ENCODE measurements around the gene SEC24C. TPM values are rescaled to one million over a fixed set of nuclear protein-coding genes. Genes with fewer than 3 reads are reported as not detected.

Gene SEC24C
- total RNA-seq, 1 donor: 25.3 TPM

- H3K27me3 ChIP-seq (ENCODE audit: insufficient read depth, low read length): no peaks in the 10 kb centered on the region
- no peaks in the 10 kb centered on the region for H3K9me3 ChIP-seq (ENCODE audit: low read depth, low read length)
- H3K4me3 ChIP-seq (ENCODE audit: low read length): peak overlapping the region; percentile 98
- peaks cover 39% of the 10 kb centered on the region for H3K4me1 ChIP-seq (ENCODE audit: insufficient read depth, low read length)
These were observed 448 bp downstream of the SEC24C start for GRCh38 chr10:73744664-73744975.

- no peak overlapping the region for H3K4me3 ChIP-seq (ENCODE audit: low read length)
- no peaks in the 10 kb centered on the region for H3K9me3 ChIP-seq (ENCODE audit: low read depth, low read length)
These were observed 2.5 kb downstream of the SEC24C start for GRCh38 chr10:73746721-73747120.

DNA sequence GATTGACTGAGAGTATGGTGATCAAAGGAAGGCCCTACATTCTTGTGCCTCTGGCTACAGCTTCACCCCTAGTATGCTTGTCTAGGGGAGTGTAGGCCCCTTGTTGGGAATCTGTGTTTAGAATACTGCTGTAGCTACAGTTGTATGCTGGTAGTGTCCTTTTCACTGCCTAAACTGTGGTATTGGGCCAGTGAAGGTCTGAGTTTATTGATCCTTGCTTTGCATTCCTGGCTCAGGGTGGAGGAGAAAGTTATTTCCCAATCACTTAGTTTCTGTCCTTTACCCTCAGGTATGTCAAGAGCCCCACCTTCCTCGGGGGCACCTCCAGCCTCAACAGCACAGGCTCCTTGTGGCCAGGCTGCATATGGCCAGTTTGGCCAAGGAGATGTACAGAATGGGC is 6.6 kb downstream of the SEC24C start:
- H3K4me3 ChIP-seq (ENCODE audit: low read length): no peak overlapping the region
- no peaks in the 10 kb centered on the region for H3K9me3 ChIP-seq (ENCODE audit: low read depth, low read length)
- no peaks in the 10 kb centered on the region for H3K27me3 ChIP-seq (ENCODE audit: insufficient read depth, low read length)
- H3K4me1 ChIP-seq (ENCODE audit: insufficient read depth, low read length): peaks cover 19% of the 10 kb centered on the region

More at GRCh38 chr10:73746721-73747120, 2.5 kb downstream of the SEC24C start:
- H3K27me3 ChIP-seq (ENCODE audit: insufficient read depth, low read length): no peaks in the 10 kb centered on the region
- H3K4me1 ChIP-seq (ENCODE audit: insufficient read depth, low read length): peaks cover 41% of the 10 kb centered on the region

DNA sequence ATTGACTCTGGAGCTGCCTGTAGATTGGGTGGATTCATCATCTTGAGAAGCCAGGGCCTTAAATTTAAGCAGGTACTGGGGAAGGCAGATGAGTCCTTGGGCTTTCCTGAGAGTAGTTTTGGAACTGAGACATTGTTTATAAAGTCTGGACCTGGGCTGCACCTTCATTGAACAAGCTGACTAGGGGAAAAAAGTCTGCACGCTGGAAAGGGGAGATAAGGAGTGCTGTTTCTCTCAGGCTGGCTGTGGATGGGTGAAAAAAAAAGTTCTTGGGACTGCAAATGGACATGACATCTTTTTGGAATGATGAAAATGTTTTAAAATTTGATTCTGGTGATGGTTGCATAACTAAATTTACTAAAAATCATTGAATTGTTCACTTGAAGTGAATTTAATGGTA is 12.0 kb downstream of the SEC24C start:
- no peaks in the 10 kb centered on the region for H3K27me3 ChIP-seq (ENCODE audit: insufficient read depth, low read length)
- no peaks in the 10 kb centered on the region for H3K9me3 ChIP-seq (ENCODE audit: low read depth, low read length)
- no peak overlapping the region for H3K4me3 ChIP-seq (ENCODE audit: low read length)
- H3K4me1 ChIP-seq (ENCODE audit: insufficient read depth, low read length): peaks cover 15% of the 10 kb centered on the region

DNA sequence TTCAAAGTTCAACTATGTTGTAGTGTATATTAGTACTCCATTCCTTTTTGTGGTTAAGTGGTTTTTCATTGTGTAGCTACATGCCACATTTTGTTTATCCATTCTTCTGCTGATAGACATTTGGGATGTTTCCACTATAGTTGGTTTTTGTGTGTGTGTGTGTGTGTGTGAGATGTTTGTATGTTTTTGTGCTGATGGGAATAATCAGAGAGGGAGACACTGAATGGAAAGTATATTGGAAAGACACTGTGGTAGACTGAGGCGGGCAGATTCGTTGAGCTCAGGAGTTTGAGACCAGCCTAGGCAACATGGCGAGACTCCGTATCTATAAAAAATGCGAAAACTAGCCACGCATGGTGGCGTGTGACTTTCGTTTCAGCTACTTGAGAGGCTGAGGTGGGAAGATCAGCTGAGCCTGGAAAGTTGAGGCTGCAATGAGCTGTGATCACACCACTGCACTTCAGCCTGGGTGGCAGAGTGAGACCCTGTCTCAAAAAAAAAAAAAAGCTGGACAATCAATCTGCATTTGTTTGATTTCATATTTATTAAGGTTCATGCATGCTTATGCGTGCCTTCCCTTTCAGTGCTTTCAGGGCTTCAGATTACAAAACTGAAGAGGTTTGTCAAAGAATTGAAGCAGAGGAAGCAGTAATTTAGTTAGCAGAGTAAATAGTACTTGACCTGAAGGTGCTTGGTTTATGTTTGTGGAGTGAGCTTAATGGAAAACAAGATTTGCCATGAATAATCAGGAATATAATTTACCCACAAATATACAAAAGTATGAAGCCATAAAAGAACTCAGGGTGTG is 14.7 kb downstream of the SEC24C start:
- peaks cover 26% of the 10 kb centered on the region for H3K4me1 ChIP-seq (ENCODE audit: insufficient read depth, low read length)
- no peak overlapping the region for H3K4me3 ChIP-seq (ENCODE audit: low read length)

DNA sequence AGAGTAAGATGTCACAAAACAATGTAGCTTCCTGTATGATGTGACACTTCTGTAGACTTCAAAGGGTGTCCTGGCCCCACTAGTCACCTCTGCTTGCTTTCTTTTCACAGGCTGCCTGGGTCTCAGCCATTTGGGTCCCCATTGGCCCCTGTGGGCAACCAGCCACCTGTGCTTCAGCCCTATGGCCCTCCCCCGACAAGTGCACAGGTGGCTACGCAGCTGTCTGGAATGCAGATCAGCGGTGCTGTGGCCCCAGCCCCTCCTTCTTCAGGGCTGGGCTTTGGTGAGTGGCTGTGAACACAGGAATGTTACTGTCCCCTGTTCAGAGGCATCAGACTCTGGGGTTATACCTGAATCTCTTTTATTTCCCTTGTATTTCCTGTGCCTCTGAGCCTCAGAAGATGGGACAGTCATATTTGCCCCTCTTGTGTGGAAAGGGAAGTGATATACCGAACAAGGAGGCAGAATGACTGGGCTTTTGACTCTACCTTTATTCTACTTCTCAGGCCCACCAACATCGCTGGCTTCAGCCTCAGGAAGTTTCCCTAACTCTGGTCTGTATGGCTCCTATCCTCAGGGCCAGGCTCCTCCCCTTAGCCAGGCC is 15.4 kb downstream of the SEC24C start:
- Histone ChIP-seq H3K4me1 (ENCODE audit: insufficient read depth, low read length) (peaks cover 26% of the 10 kb centered on the region), H3K9me3 (ENCODE audit: low read depth, low read length) (no peaks in the 10 kb centered on the region), H3K4me3 (ENCODE audit: low read length) (no peak overlapping the region), H3K27me3 (ENCODE audit: insufficient read depth, low read length) (no peaks in the 10 kb centered on the region)

More for the DNA sequence above, 14.7 kb downstream of the SEC24C start:
- no peaks in the 10 kb centered on the region for H3K9me3 ChIP-seq (ENCODE audit: low read depth, low read length)
- no peaks in the 10 kb centered on the region for H3K27me3 ChIP-seq (ENCODE audit: insufficient read depth, low read length)

DNA sequence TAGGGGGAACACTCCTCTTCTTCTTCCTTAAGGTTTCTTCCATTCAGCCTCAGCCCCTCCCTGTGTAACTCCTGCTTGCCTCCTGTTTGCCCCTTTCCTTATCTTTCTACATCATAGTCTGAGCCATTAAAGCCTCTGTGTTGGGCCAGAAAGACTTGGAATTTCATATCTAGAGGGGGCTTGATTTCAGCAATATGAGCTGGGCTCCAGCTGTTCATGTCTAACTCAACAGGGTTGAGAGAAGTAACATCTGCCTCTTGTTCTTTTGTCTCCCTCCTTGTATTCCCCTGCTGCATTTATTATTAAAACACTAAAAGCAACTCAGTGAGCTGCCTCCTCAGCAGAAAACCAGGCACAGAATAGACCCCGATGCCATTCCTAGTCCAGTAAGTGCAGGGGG is 17.6 kb downstream of the SEC24C start:
- Histone ChIP-seq H3K9me3 (ENCODE audit: low read depth, low read length) (no peaks in the 10 kb centered on the region), H3K4me1 (ENCODE audit: insufficient read depth, low read length) (peaks cover 26% of the 10 kb centered on the region), H3K27me3 (ENCODE audit: insufficient read depth, low read length) (no peaks in the 10 kb centered on the region), H3K4me3 (ENCODE audit: low read length) (no peak overlapping the region)

- peaks cover 26% of the 10 kb centered on the region for H3K4me1 ChIP-seq (ENCODE audit: insufficient read depth, low read length)
- no peaks in the 10 kb centered on the region for H3K9me3 ChIP-seq (ENCODE audit: low read depth, low read length)
- H3K27me3 ChIP-seq (ENCODE audit: insufficient read depth, low read length): no peaks in the 10 kb centered on the region
- no peak overlapping the region for H3K4me3 ChIP-seq (ENCODE audit: low read length)
These were observed 18.7 kb downstream of the SEC24C start for GRCh38 chr10:73762915-73763314.

DNA sequence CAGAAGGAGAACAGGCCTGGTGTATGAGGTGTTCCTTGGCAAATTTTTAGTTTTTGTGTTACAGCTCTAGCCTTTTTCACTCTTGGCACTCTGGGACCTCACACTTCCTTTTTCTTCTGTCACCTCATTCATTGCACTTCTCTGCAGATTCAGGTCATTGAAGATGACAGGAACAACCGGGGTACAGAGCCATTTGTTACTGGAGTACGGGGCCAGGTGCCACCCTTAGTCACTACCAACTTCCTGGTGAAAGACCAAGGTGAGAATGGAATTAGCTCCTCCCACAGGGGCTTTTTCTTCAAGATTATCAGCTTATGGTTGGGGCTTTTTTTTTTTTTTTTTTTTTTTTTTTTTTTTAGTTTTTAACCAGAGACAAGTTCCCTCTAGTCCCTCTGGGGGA is 19.2 kb downstream of the SEC24C start:
- Histone ChIP-seq H3K4me3 (ENCODE audit: low read length) (no peak overlapping the region), H3K9me3 (ENCODE audit: low read depth, low read length) (no peaks in the 10 kb centered on the region), H3K4me1 (ENCODE audit: insufficient read depth, low read length) (peaks cover 26% of the 10 kb centered on the region), H3K27me3 (ENCODE audit: insufficient read depth, low read length) (no peaks in the 10 kb centered on the region)

GRCh38 chr10:73765066-73765465 is 20.9 kb downstream of the SEC24C start:
- peaks cover 20% of the 10 kb centered on the region for H3K4me1 ChIP-seq (ENCODE audit: insufficient read depth, low read length)

DNA sequence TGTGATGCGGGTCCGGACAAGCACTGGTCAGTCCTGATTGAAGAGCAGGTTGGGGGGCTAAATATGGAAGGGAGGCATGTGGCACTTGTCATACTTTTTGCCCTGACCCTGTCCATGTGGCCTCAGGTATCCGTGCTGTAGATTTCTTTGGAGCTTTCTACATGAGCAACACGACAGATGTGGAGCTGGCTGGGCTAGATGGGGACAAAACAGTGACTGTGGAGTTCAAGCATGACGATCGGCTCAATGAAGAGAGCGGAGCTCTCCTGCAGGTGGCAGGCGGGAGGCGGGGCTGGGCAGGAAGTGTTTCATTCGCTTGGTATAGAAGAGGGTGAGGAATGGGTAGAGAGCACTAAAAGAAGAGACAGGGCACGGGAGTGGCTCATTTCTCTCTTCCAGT is 24.7 kb downstream of the SEC24C start:
- Histone ChIP-seq H3K4me1 (ENCODE audit: insufficient read depth, low read length) (peaks cover 23% of the 10 kb centered on the region), H3K9me3 (ENCODE audit: low read depth, low read length) (no peaks in the 10 kb centered on the region), H3K4me3 (ENCODE audit: low read length) (no peak overlapping the region), H3K27me3 (ENCODE audit: insufficient read depth, low read length) (no peaks in the 10 kb centered on the region)

More at GRCh38 chr10:73765066-73765465, 20.9 kb downstream of the SEC24C start:
- Histone ChIP-seq H3K4me3 (ENCODE audit: low read length) (no peak overlapping the region), H3K9me3 (ENCODE audit: low read depth, low read length) (no peaks in the 10 kb centered on the region), H3K27me3 (ENCODE audit: insufficient read depth, low read length) (no peaks in the 10 kb centered on the region)

GRCh38 chr10:73769396-73769795 is 25.2 kb downstream of the SEC24C start:
- Histone ChIP-seq H3K27me3 (ENCODE audit: insufficient read depth, low read length) (no peaks in the 10 kb centered on the region), H3K9me3 (ENCODE audit: low read depth, low read length) (no peaks in the 10 kb centered on the region), H3K4me3 (ENCODE audit: low read length) (no peak overlapping the region), H3K4me1 (ENCODE audit: insufficient read depth, low read length) (peaks cover 28% of the 10 kb centered on the region)

DNA sequence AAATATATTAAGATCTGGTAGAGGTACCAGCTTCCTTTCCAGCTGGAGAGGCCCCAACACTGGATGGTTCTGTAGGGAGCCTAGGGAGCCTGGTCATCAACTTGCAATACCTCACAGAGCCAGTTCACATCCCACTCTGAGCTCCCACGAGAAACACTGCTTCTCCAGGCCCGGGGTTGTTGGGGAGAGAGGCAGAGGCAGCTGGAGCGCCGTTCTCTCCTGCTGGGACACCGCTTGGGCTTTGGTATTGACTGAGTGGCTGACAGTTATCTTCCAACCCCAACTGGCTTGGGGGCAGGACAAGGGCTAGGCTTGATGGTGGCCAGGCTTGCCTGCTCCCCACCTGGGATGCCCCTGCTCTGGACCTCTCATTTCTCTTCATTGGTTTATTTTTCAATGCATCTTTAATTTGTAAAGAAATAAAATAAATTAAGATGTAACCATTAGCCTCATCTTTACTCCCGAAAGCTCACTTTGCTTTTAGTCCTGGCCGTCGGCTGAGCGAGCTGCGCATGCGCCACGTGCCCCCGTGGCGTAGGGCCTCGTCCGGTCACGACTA is 27.6 kb downstream of the SEC24C start:
- no peaks in the 10 kb centered on the region for H3K27me3 ChIP-seq (ENCODE audit: insufficient read depth, low read length)
- no peaks in the 10 kb centered on the region for H3K9me3 ChIP-seq (ENCODE audit: low read depth, low read length)
- H3K4me3 ChIP-seq (ENCODE audit: low read length): peak overlapping the region; percentile 85
- peaks cover 48% of the 10 kb centered on the region for H3K4me1 ChIP-seq (ENCODE audit: insufficient read depth, low read length)

DNA sequence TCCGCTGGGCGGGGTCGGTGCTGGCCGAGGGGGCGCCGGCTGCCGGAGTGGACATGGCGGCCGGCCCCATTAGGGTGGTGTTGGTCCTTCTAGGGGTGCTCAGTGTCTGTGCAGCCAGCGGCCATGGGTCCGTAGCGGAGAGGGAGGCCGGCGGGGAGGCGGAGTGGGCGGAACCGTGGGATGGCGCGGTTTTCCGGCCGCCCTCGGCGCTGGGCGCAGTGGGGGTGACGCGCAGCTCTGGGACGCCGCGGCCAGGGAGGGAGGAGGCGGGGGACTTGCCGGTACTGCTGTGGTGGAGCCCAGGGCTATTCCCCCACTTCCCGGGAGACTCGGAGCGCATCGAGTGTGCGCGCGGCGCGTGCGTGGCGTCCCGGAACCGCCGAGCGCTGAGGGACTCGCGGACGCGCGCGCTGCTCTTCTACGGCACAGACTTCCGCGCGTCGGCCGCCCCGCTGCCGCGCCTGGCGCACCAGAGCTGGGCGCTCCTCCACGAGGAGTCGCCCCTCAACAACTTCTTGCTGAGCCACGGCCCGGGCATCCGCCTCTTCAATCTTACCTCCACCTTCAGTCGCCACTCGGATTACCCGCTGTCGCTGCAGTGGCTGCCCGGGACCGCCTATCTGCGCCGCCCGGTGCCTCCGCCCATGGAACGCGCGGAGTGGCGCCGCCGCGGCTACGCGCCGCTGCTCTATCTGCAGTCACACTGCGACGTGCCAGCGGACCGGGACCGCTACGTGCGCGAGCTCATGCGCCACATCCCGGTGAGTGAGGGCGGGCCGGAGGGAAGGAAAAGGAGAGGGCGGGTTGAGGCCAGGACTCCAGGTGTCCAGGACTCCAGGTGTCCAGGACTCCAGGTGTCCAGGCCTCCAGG is 28.3 kb downstream of the SEC24C start:
- peak overlapping the region; percentile 85 for H3K4me3 ChIP-seq (ENCODE audit: low read length)
- H3K9me3 ChIP-seq (ENCODE audit: low read depth, low read length): no peaks in the 10 kb centered on the region
- H3K27me3 ChIP-seq (ENCODE audit: insufficient read depth, low read length): no peaks in the 10 kb centered on the region
- peaks cover 50% of the 10 kb centered on the region for H3K4me1 ChIP-seq (ENCODE audit: insufficient read depth, low read length)
